NK-92 (cell line): Measurements from ENCODE around the gene VSX1.

Experiments used
- DNase-seq: peaks from one replicate; lab custom pipeline; 2025; ENCODE audit not compliant: unreplicated experiment; lab: John Stamatoyannopoulos, UW

The VSX1 gene

DNA sequence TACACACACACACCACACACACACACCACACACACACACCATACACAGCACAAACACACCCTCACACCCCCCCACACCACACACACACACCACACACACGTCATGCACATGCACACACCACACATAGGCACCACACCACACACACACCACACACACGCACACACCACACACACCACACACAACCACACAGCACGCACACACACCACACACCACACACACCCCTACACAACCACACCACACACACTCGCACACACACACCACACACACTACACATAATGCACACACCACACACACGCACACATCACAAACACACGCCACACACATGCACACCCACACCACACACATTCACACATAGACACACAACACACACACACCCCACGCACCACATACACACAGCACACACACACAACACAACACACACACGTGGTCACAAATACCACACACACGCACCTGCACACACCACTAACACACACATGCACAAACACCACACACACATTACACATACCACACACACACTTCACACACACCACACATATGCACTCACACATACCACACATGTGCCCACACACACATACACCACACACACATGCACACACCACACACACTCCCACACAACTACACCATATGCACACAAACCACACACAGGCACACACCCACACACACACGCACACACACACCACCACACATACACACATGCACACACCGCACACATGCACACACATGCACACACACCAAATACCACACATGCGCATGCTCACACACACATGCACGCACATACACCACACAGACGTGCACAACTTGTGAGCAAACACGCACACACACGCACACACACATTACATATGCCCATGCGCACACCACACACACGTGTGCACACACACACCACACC, 14.6 kb downstream of the VSX1 start:
- DNase-seq = no peak

DNA sequence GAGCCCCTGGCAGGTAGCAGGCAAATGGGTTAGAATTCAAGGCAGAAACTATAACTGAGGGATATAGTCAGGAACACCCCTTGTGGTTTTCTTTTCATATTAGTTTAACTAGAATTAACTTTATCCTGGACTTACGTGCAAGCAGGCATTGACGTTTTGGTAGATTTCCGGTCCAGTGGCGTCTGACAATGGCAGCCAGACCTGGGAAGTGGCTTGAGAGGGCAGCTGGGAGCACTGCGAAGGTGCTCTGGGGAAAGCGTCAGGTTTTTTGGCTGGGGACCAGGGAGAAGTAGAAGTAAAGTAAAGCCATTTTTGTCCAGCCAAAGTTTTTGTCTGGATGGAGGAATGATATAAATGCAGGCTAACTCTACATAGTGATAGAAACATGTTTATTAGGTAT, 15.6 kb downstream of the VSX1 start:
- no peak for DNase-seq

GRCh38 chr20:25065625-25066338, 16.2 kb downstream of the VSX1 start:
- DNase-seq = no peak

DNA sequence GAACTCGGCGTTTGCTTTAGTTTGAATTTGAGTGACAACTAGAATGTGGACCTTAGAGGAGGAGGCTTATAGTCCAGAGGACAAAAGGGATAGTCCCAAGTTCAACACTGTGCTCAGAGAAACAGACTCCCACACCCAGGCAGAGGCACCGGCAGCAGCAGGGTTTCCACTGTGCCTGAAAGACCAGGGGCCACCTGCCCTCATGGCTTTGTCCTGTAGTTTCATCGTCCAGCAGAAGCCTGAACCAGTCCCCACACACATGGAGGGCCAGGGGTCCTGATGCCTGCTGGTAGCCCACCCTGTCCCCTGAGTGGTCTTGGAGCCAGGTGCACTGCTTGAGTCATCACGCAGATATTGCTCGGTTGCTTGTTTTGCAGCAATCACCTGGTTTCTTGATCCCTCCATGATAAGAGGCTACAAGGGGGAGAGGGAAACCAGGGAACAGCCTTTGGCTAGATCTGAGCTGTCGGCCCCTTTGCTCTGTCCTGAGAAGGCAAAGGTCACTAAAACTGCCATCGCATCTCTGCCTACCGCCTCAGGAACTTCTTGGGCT, 16.8 kb downstream of the VSX1 start:
- DNase-seq = no peak

DNA sequence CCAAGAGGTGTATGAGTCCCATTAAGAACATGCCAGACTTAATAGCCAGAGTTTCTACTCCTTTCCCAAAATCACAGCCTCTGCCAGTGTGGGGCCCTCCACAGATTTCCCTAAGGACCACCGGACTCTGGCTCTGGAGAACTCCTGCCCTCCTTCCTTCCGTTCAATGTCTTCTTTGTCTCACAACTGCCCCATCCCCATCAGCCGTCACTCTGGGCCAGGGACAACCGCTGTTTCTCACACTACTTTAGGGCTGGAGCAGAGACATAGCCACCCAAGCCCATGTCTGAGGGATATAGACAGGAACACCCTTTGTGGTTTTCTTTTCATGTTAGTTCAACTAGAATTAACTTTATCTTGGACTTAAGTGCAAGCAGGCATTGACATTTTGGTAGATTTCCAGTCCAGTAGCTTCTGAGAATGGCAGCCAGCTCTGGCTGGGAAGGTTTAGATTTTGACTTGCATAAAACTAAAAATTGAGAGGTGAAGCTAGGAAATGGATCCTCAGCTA, 17.3 kb downstream of the VSX1 start:
- DNase-seq = no peak

DNA sequence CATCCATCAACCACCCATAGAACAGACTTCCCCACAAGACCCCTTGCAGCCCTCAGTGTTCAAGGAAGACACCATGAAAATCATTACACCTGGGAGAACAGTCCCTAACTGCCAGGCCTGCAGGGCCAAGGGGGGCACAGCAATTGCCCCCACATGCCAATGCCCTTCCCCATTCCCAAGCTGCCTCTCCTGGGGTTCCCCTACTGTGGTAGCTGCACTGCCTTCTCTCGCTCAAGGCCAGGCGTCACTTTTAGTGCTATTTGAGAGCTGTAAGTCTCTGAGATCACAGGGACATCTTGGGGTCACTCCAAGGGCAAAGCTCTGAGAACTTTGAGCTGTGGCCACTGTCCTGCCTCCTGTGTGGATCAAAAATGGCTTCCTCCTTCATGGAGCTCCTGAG, 18.0 kb downstream of the VSX1 start:
- DNase-seq = no peak

GRCh38 chr20:25063546-25063945, 18.4 kb downstream of the VSX1 start:
- DNase-seq = no peak

DNA sequence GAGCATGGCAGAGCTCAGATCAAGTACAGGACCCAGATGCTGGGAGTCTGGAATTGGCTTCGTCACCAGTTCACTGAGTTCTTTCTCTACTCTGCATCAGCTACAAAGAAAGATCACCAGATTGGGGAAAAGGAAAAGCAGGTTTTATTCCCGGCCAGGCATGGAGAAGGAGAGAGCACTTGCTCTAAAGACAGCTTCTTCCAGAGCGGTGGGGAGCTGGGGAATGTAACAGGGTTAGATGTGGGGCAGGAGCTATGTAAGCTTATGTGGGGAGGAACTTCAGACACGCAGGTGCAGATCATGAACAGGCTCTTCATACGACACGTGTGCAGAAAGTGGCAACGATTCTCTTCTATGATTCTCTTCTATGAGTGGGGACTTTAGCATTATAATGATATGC, 19.1 kb downstream of the VSX1 start:
- DNase-seq = no peak

DNA sequence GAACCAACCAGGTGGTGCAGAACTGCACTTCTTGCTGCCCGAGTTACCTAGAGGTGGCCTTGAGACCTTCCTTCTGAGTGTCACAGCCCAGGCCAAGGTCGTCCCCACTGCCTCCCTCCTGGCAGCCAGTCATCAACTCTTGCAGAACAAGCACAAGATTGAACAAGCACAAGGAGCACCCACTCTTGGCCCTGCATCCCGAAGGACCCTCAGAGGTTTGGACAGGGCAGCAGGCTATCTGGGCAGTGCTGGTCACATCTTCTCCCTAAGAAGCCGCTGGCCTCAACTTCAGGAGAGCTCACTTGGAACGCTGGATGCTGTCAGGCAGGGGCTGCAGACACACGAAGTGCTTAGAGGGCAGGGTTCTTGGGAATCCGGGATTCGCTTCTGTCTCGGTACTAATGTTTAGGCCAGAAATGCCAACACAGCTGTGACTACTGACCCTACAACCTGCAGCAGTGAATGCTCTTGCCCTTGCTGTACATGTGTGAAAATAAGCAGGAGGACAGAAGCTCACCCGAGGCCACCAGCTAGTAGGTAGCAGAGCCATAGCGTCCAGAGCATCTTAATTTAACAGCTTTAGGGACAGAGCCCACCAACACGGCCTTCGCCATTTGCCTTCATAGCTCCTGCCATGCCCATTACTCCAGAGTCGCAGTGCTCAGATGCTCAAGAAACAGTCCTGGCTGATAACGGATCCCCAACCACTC, 20.0 kb downstream of the VSX1 start:
- DNase-seq = no peak

GRCh38 chr20:25061103-25061799, 20.7 kb downstream of the VSX1 start:
- DNase-seq = no peak

DNA sequence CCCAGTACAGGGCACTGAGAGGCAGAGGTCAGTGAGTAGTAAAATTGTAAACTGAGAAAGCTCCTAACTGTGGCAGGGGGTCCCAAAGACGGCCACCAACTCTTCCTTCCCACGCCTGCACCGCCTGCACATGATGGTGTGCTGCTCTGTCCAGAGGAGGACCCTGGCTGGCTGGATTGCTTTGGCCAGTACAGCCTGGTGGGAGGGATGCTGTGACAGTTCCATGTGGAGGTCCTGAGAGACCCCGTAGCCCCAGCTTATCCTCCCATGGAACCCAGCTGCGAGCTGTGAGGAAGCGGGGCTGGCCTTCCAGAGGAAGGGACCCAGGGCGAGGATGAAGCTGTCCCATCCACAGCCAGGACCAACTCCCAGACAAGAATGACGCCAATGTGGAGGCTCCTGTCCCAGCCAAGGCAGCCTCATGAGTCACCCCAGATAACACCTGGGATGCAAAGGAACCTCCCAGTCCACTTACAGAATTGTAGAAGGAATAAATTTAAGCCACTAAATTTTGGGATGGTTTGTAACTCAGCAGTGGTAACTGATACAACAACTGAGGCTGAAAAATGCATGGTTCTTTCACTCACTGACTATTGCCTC, 22.0 kb downstream of the VSX1 start:
- DNase-seq = no peak

DNA sequence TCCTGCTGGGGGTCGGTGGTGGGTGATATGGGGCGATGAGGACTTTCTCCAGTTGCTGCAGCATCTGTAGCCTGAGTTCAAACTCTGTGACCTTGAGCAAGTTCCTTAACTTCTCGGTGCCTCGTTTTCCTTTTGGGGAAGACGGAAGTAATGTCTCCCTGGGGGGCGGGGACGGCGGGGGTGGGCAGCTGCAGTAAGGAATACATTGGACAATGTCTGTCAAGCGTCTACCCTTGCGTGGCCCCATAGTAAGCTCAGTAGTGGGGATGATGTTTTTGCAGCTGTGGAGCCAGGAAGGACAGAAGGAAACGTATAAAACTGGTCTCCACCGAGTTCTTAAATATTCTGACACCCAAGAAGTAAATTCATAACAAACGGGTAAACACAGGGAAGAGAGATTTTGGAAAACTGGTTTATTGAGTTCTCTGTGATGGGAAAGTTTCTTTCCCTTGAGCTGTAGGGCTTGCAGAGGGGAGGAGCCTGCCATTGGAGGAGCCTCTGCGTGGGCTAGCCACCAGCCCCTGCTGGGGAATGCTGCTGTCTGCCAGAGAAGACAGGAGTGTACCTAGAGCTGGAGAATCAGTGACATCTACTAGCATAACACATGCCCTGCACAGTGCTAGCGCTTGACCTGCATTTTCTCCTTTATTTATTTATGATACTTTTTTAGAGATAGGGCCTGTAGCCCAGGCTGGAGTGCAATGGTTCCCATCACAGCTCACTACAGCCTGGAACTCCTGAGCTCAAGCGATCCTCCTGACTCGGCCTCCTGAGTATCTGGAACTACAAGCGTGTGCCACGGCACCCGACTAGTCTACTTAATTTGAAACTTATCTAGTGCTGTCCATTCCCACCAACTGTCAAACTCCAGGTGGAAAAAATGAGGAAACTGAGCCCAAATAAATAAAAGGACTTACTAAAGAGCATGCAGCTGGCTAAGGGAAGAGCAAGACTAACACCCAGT, 22.8 kb downstream of the VSX1 start:
- no peak for DNase-seq

GRCh38 chr20:25058051-25058846, 23.7 kb downstream of the VSX1 start, which contains the start of gene ACSS1:
TSS of gene ACSS1 (minus strand) at chr20:25058139. CDS start at chr20:25058102, 37 bp downstream.
- no peak for DNase-seq

DNA sequence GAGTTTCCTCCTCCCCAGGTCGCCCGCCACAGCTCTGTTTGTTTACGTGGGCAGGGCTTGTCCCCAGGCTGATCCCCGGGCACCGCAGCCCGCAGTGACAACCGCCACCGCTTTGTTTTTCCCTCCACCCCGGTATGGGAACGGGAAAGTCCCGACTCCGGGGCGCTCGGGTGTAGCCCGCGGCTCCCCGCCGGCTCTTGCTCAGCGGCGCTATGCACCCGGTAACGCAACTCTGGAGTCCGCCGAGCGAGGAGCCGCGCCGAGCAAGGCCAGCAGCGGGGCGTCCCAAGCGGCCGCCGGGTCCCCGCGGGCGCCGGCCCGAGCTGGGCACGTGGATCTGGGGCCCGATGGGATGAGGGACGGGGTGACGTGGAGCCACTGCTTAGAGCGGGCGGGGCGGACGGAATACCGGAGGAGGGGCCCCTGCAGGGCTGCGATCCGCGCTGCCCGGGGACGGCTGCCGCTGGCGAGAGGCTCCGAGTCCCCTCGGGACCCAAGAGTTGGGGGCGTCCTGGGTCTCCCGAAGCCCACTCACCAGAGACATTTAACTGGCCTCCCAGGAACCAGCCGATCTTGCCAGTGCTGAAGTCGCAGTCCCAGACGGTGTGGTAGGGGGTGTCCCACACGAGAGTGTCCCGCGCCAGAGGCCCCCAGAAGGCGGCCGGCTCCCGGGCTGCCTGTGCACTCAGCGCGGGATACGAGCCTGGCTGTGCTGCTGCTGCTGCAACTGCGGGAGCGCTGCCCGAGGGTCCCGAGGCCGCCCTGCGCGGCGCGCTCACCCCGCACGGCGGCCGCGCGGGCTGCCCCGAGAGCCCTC, 24.5 kb downstream of the VSX1 start:
- peak; percentile 36 for DNase-seq

DNA sequence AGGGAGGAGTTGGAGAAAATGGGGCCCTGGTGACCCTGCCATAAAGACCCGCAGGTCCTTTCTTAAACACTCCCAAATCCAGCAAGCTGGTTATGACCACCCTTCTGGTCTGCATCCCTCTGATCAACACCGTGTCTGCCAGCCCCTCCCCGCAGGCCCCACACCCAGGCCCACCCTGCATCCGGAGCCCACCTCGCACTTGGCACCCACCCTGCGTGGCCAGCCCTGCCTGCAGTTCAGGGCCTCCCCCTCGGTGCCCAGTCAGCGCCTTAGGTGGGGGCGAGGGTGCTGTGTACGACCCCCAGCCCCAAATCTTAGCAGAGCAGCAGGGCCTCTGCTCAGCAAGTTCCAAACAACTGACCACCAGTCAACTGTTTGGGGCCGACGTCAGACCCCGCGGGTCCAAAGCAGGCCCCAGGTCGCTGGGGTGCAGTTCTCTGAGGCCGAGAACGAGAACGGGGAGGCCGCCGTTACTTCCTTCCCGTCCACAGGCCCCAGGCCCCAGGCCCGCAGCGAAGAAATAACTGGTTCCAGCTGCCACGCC, 25.2 kb downstream of the VSX1 start:
- no peak for DNase-seq

GRCh38 chr20:25055711-25056495, 26.0 kb downstream of the VSX1 start:
- no peak for DNase-seq
